Small intestine (tissue), 7 donors: ENCODE data around the gene PRKCE. TPM values are rescaled to one million over a fixed set of nuclear protein-coding genes. Genes with fewer than 3 reads are reported as not detected.

Source experiments
- DNase-seq, 2 donors: peaks; one replicate each; pipeline versions ENCODE4 v3.0.0 to v3.0.0-alpha.2; 2013
- FAIRE-seq: peaks from 2 replicates; lab custom pipeline; 2012; peaks lifted over from hg19 to GRCh38; lab: Jason Lieb, UNC
- H3K27ac ChIP-seq, 3 donors: one replicate each; pipeline ENCODE4 v1.5.1; 2013; ENCODE audit warnings: low read length in 2 of 3, mild to moderate bottlenecking in 2 of 3, control low read depth in 1 of 3, inconsistent platforms in 1 of 3, low read depth in 1 of 3, moderate library complexity in 1 of 3
- H3K27me3 ChIP-seq, 3 donors: one replicate each; pipeline ENCODE4 v1.6.1; 2013; ENCODE audit warnings: low read length in 3 of 3, inconsistent platforms in 1 of 3; ENCODE audit not compliant: control insufficient read depth in 3 of 3, insufficient read depth in 3 of 3
- H3K36me3 ChIP-seq, 3 donors: one replicate each; pipeline ENCODE4 v1.6.1; 2013; ENCODE audit warnings: low read length in 3 of 3, inconsistent platforms in 1 of 3, low read depth in 1 of 3, mild to moderate bottlenecking in 1 of 3, moderate library complexity in 1 of 3; ENCODE audit not compliant: control insufficient read depth in 3 of 3, insufficient read depth in 2 of 3
- H3K4me1 ChIP-seq, 3 donors: one replicate each; pipeline ENCODE4 v1.6.1; 2013; ENCODE audit warnings: low read length in 2 of 3, inconsistent platforms in 1 of 3, low read depth in 1 of 3, mild to moderate bottlenecking in 1 of 3, moderate library complexity in 1 of 3; ENCODE audit not compliant: control insufficient read depth in 3 of 3, insufficient read depth in 2 of 3
- H3K4me3 ChIP-seq, 3 donors: one replicate each; pipeline ENCODE4 v1.5.1; 2013; ENCODE audit warnings: low read length in 3 of 3, control low read depth in 1 of 3, inconsistent platforms in 1 of 3, low read depth in 1 of 3, mild to moderate bottlenecking in 1 of 3, moderate library complexity in 1 of 3
- H3K9me3 ChIP-seq, 2 donors: one replicate each; pipeline ENCODE4 v1.6.1; 2013; ENCODE audit warnings: low read depth in 1 of 2, low read length in 1 of 2; ENCODE audit not compliant: control insufficient read depth in 2 of 2, insufficient read depth in 1 of 2
- WGBS, 3 donors: extraction: QIAGEN DNeasy Blood & Tissue Kit; methylation state at CpG; one replicate each; pipeline ENCODE4 v1.1.7; 2013; 5-methylcytosine and 5-hydroxymethylcytosine counted together
- polyA plus RNA-seq, 4 donors: library from polyadenylated mRNA; stranded (reverse) in 3 of 4; unstranded in 1 of 4; fragments of 200-250 nt in 3 of 4; fragments of 120-200 nt in 1 of 4; gene quantifications; one replicate each; pipeline versions ENCODE4 v1.2.1 to v1.2.3, GENCODE V29; 2013
- donor health status: healthy with polysubstance abuse.
- donor health status: control.
- donor health status: control.
- donor health status: Bipolar disorder and iron deficiency.
- donor health status: healthy.

PRKCE gene
- polyA plus RNA-seq, 4 donors, result 2.2 to 7.1 (median 5.4) TPM

DNA sequence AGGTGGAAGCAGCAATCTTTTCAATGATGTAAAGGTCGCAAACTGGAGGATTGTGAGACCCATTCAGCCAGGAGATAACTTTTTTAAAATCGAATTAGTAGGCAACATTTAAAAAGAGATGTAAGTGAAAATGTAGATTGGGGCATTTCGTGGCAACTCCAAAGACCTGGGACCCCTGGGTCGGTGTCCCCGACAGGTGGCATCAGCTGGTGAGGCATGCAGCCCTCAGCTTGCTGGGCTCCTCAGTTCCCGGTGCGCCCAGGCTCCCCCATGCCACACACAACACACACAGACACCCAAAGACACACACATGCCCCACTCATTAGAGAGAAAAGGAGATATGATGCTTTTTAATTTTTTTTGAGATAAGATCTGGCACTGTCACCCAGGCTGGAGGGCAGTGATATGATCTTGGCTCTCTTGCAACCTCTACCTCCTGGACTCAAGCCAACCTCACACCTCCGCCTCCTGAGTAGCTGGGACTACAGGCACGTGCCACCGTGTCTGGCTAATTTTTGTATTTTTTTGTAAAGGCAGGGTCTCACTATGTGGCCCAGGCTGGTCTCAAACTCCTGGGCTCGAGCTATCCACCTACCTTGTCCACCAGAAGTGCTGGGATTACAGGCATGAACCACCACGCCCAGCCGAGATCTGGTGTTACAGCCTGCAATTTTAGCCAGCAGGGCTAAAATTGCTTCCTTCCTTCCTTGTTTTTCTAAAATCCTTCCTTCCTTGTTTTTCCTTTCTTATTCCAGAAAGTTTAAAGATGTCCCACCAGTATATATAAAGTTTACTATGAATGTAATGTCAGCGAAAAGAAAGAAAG is 523.1 kb downstream of the PRKCE start:
- H3K27ac ChIP-seq, result no peak overlapping the region
- no peaks in the 10 kb centered on the region for H3K36me3 ChIP-seq
- DNase-seq (peak in 1 of 2 donors; percentile 12), FAIRE-seq (no peak)
- peaks cover 4 to 11% (median 5%) of the 10 kb centered on the region in 3 donors for H3K4me1 ChIP-seq
- 62 to 73% (median 67%) methylated on average over 14 of the region's 14 CpGs for WGBS, 3 donors
- H3K9me3 ChIP-seq, result no peaks in the 10 kb centered on the region
- no peaks in the 10 kb centered on the region for H3K27me3 ChIP-seq
- H3K4me3 ChIP-seq, result no peak overlapping the region

DNA sequence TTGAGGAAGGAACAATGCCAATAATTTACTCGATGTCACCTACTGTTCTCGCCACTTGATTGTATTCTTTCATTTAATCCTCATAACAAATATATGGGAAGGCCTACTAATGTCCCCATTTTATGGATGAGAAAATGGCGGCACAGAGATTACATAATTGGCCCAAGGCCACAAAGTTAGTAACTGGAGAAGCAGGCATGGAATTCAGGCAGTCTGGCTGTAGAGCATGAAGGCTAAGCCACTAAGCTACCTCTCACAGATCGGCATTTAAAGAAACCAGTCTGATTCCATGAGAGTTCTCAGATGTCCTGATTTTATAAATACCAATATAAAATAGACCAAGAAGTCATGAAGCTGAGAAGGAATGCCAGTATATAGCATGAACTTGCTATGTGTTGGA is 523.9 kb downstream of the PRKCE start:
- H3K4me3 ChIP-seq, result no peak overlapping the region
- peaks cover 4 to 11% (median 5%) of the 10 kb centered on the region in 3 donors for H3K4me1 ChIP-seq
- no peak overlapping the region for H3K27ac ChIP-seq
- no peaks in the 10 kb centered on the region for H3K27me3 ChIP-seq
- WGBS, 3 donors, result 81 to 85% (median 82%) methylated on average over 4 of the region's 4 CpGs
- FAIRE-seq, result no peak
- no peaks in the 10 kb centered on the region for H3K36me3 ChIP-seq
- no peaks in the 10 kb centered on the region for H3K9me3 ChIP-seq
- no peak for DNase-seq

DNA sequence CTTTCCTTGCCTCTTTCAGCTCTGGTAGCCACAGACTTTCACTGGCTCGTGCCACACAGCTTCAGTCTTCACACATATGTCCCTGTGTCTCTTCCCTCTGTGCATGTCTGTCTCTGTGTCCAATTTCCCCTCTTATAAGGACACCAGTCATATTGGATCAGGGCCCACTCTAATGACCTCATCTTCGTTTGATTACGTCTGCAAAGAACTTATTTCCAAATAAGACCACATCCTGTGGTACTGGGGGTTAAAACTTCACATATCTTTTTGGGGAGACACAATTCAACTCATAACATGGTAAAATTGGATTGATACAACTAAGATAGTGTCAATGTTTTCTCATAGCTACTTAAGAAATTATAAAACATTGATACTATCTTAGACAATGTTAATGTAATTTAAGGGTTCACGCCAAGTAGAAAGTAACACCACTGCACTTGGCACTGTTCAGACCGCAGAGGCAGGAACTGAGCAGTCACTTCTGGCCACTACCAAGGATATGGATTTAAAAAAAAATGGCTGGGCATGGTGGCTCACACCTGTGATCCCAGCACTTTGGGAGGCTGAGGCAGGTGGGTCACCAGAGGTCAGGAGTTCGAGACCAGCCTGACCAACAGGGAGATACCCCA is 526.1 kb downstream of the PRKCE start:
- no peak for DNase-seq
- Histone ChIP-seq H3K4me3 (no peak overlapping the region), H3K27me3 (no peaks in the 10 kb centered on the region), H3K4me1 (peaks cover 4 to 11% (median 5%) of the 10 kb centered on the region in 3 donors), H3K9me3 (no peaks in the 10 kb centered on the region), H3K27ac (no peak overlapping the region), H3K36me3 (peaks cover 0 to 5% (median 0%) of the 10 kb centered on the region in 3 donors)
- WGBS, 3 donors, result 85 to 89% (median 89%) methylated on average over 6 of the region's 6 CpGs
- no peak for FAIRE-seq

DNA sequence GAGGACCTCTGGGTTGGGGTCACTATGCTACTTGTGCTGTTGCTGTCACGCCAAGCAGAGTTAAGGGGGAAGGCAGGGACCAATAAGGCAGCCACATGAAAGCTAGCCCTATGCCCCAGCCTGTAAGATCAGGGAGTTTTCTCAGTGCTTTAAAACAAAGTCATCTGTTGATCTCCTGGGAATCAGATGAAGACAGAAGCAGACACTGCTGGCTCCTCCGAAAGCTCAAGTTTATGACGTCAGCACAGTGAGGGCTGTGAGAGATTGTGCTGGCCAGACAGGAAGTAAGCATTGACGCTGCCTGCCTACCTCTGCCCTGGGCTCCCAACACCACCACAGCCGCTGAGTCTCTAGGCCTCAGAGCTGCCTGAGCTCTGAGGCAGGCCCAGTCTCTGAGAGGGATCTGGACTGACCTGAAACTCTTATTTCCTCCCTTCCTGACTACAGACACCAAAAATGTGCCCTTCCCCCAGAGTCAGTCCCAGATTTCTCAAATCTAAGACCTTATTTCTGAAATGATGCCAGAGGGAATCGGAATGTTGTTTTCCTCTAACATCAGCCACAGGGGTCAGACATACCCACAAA is 527.7 kb downstream of the PRKCE start:
- Histone ChIP-seq H3K9me3 (no peaks in the 10 kb centered on the region), H3K4me3 (no peak overlapping the region), H3K4me1 (peaks cover 4 to 11% (median 5%) of the 10 kb centered on the region in 3 donors), H3K27ac (peak overlapping the region in 2 of 3 donors; percentile 17 to 84), H3K27me3 (no peaks in the 10 kb centered on the region), H3K36me3 (peaks cover 0 to 5% (median 0%) of the 10 kb centered on the region in 3 donors)
- 49 to 78% (median 63%) methylated on average over 6 of the region's 6 CpGs for WGBS, 3 donors
- FAIRE-seq, result no peak
- DNase-seq, result peak; percentile 38 to 50

- Histone ChIP-seq H3K9me3 (no peaks in the 10 kb centered on the region), H3K4me3 (no peak overlapping the region), H3K36me3 (peaks cover 0 to 14% (median 2%) of the 10 kb centered on the region in 3 donors), H3K27ac (no peak overlapping the region), H3K27me3 (no peaks in the 10 kb centered on the region), H3K4me1 (peaks cover 0 to 11% (median 4%) of the 10 kb centered on the region in 3 donors)
- DNase-seq (no peak), FAIRE-seq (no peak)
- WGBS, 3 donors, result 93 to 97% (median 97%) methylated on average over 2 of the region's 2 CpGs
Observed at GRCh38 chr2:46180189-46180588, 528.7 kb downstream of the PRKCE start.

- FAIRE-seq, result no peak
- no peak for DNase-seq
- Histone ChIP-seq H3K4me1 (peaks cover 0 to 4% (median 0%) of the 10 kb centered on the region in 3 donors), H3K4me3 (no peak overlapping the region), H3K27ac (no peak overlapping the region), H3K36me3 (peaks cover 0 to 15% (median 2%) of the 10 kb centered on the region in 3 donors), H3K9me3 (no peaks in the 10 kb centered on the region), H3K27me3 (no peaks in the 10 kb centered on the region)
- WGBS, 3 donors, result 83 to 89% (median 86%) methylated on average over 2 of the region's 2 CpGs
Observed at GRCh38 chr2:46181306-46181705, 529.8 kb downstream of the PRKCE start.

DNA sequence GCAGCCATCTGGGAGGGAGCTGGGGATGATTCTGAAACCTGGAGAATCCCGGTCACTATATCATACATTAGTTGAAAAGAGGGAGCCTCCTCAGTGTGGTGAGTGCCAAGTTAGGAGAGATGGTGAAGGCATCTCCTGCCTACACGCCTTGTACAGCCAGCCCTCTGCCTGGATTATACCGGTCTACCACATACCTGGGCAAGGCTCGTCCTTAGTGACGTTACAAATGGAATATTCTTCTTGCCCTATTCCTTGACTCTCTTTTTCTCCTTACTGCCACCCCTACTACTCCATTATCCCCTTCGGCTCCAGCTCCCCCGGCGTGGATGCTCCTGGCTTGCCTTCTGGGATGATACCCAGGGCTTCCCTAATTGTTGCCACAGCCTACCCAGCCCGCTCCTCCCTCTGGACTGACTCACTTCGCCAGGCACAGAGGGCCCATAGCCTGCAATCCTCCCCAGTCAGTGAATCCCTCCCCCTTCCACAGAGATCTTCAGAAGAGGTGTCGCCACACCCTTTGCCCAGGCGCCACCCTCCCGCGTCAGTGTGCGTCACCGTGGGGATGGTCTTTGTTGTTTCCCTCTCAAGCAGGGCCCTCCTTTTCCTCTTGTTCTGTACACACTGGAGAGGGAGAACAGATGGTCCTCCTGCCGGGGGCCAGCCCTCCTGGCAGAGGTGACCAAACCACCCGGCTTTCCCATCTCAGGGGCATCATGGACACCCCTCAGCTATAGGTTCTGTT is 530.5 kb downstream of the PRKCE start:
- peaks cover 0 to 4% (median 0%) of the 10 kb centered on the region in 3 donors for H3K4me1 ChIP-seq
- DNase-seq, result no peak
- no peaks in the 10 kb centered on the region for H3K9me3 ChIP-seq
- FAIRE-seq, result no peak
- no peak overlapping the region for H3K4me3 ChIP-seq
- WGBS, 3 donors, result 90 to 94% (median 94%) methylated on average over 18 of the region's 18 CpGs
- H3K36me3 ChIP-seq, result peaks cover 0 to 15% (median 2%) of the 10 kb centered on the region in 3 donors
- H3K27me3 ChIP-seq, result no peaks in the 10 kb centered on the region
- no peak overlapping the region for H3K27ac ChIP-seq

GRCh38 chr2:46183426-46183825 is 532.0 kb downstream of the PRKCE start:
- Histone ChIP-seq H3K27me3 (no peaks in the 10 kb centered on the region), H3K4me1 (peaks cover 0 to 4% (median under 1%) of the 10 kb centered on the region in 3 donors), H3K36me3 (peaks cover 0 to 15% (median 2%) of the 10 kb centered on the region in 3 donors), H3K9me3 (no peaks in the 10 kb centered on the region), H3K27ac (no peak overlapping the region), H3K4me3 (no peak overlapping the region)
- WGBS, 3 donors, result 87 to 95% (median 92%) methylated on average over 4 of the region's 4 CpGs
- FAIRE-seq (no peak), DNase-seq (no peak)
